Activated CD4-positive, alpha-beta memory T cell treated with anti-CD3 and anti-CD28 coated beads, Interleukin-2, amount 10 ng/mL, durations not matched to agents 7 days and 5 days (primary cell): Measurements from ENCODE around the gene TNFRSF19. TPM values are rescaled to one million over a fixed set of nuclear protein-coding genes. Genes with fewer than 3 reads are reported as not detected.

Experiments
- CTCF ChIA-PET: fragments of 350-600 bp; sonication (Branson Sonifier 250); formaldehyde crosslinking; loops from one replicate; lab custom pipeline; 2021; ENCODE audit warnings: antibody characterized with exemption, inconsistent platforms; lab: Charles Lee
- POLR2A ChIA-PET: fragments of 350-600 bp; sonication (Branson Sonifier 250); formaldehyde crosslinking; loops from one replicate; lab custom pipeline; 2021; ENCODE audit warnings: antibody characterized with exemption; lab: Charles Lee
- DNase-seq: peaks from one replicate; pipeline ENCODE4 v3.0.0-alpha.2; 2020
- H3K27ac Mint-ChIP-seq: one replicate; pipeline ENCODE4 v1.8.0; 2021; ENCODE audit warnings: mild to moderate bottlenecking, mixed read lengths
- H3K27me3 Mint-ChIP-seq: one replicate; pipeline ENCODE4 v1.8.0; 2021; ENCODE audit warnings: mixed read lengths
- H3K36me3 Mint-ChIP-seq: one replicate; pipeline ENCODE4 v1.8.0; 2021; ENCODE audit warnings: low read depth, mixed read lengths
- H3K4me1 Mint-ChIP-seq: one replicate; pipeline ENCODE4 v1.8.0; 2021; ENCODE audit warnings: mixed read lengths
- H3K4me3 Mint-ChIP-seq: one replicate; pipeline ENCODE4 v1.8.0; 2021; ENCODE audit warnings: mild to moderate bottlenecking, mixed read lengths
- H3K9me3 Mint-ChIP-seq: one replicate; pipeline ENCODE4 v1.8.0; 2021; ENCODE audit warnings: mixed read lengths
- total RNA-seq, 2 experiments: library from RNA; stranded (reverse); gene quantifications; one replicate each; pipeline ENCODE4 v1.2.3, GENCODE V29; 2021

Gene TNFRSF19
- total RNA-seq, 2 experiments from 2014 or later, result 0.33 to 0.45 TPM

GRCh38 chr13:23718996-23719395 lies 148.8 kb downstream of the TNFRSF19 start:
- ChIA-PET CTCF (interaction anchor here (1.5 kb wide), 1 partner anchor 11 kb away, joined by 6 read pairs; no protein-coding TSS in a partner anchor), POLR2A (no interaction called here)
- Mint-ChIP-seq H3K36me3 (no peaks in the 10 kb centered on the region), H3K4me3 (no peak overlapping the region), H3K27ac (no peak overlapping the region), H3K27me3 (peaks cover 4% of the 10 kb centered on the region), H3K9me3 (no peaks in the 10 kb centered on the region), H3K4me1 (no peaks in the 10 kb centered on the region)
- no peak for DNase-seq

- Mint-ChIP-seq H3K4me3 (no peak overlapping the region), H3K4me1 (no peaks in the 10 kb centered on the region), H3K36me3 (no peaks in the 10 kb centered on the region), H3K27ac (no peak overlapping the region), H3K27me3 (no peaks in the 10 kb centered on the region), H3K9me3 (no peaks in the 10 kb centered on the region)
- POLR2A ChIA-PET, result no interaction called here
- DNase-seq, result no peak
- CTCF ChIA-PET, result interaction anchor here (0.7 kb wide), 1 partner anchor 9 kb away, joined by 3 read pairs; no protein-coding TSS in a partner anchor
Measured at GRCh38 chr13:23722726-23723453, 152.7 kb downstream of the TNFRSF19 start.

- ChIA-PET CTCF (no interaction called here), POLR2A (no interaction called here)
- no peak for DNase-seq
- Mint-ChIP-seq H3K4me3 (no peak overlapping the region), H3K27me3 (no peaks in the 10 kb centered on the region), H3K27ac (no peak overlapping the region), H3K4me1 (no peaks in the 10 kb centered on the region), H3K9me3 (no peaks in the 10 kb centered on the region), H3K36me3 (no peaks in the 10 kb centered on the region)
Measured at GRCh38 chr13:23723471-23723870, 153.3 kb downstream of the TNFRSF19 start.

GRCh38 chr13:23724196-23724970 lies 154.2 kb downstream of the TNFRSF19 start:
- Mint-ChIP-seq H3K4me3 (no peak overlapping the region), H3K9me3 (no peaks in the 10 kb centered on the region), H3K27me3 (no peaks in the 10 kb centered on the region), H3K4me1 (no peaks in the 10 kb centered on the region), H3K27ac (no peak overlapping the region), H3K36me3 (no peaks in the 10 kb centered on the region)
- ChIA-PET CTCF (no interaction called here), POLR2A (no interaction called here)
- DNase-seq, result no peak

Other genes with a start within 250 kb of the TNFRSF19 start
- gene SACS, start 136.7 kb upstream of the TNFRSF19 start, total RNA-seq, result 10 to 100 TPM; 17.7 to 20.8 TPM